OCI-LY3 (cell line): ENCODE results near the gene GNA12.

Source experiments
- H2AFZ ChIP-seq: fragments of 200-600, 300-600 bp; shearing (Covaris generic); 2 replicates; pipeline ENCODE4 v1.6.0; 2014; ENCODE audit warnings: antibody characterized with exemption, low read depth, low read length
- H3K27ac ChIP-seq: fragments of 200-600, 300-600 bp; sonication (generic); 2 replicates; pipeline ENCODE4 v1.5.1; 2014; ENCODE audit warnings: mild to moderate bottlenecking, low read length, moderate library complexity, mixed read lengths
- H3K27me3 ChIP-seq: fragments of 200-600, 300-600 bp; sonication (generic); 2 replicates; pipeline ENCODE4 v1.6.1; 2014; ENCODE audit warnings: low read depth, low read length, mixed read lengths
- H3K36me3 ChIP-seq: fragments of 200-600, 300-600 bp; sonication (generic); replicated peaks from 2 replicates; pipeline ENCODE3; 2014; ENCODE audit warnings: low read depth, low read length, mixed read lengths
- H3K4me1 ChIP-seq: fragments of 300-600, 200-600 bp; sonication (generic); 2 replicates; pipeline ENCODE4 v1.6.1; 2014; ENCODE audit warnings: low read length, mixed read lengths
- H3K4me2 ChIP-seq: fragments of 200-600, 300-600 bp; sonication (generic); 2 replicates; pipeline ENCODE4 v1.6.1; 2014; ENCODE audit warnings: low read length, mixed read lengths
- H3K4me3 ChIP-seq: fragments of 300-600, 200-600 bp; sonication (generic); 2 replicates; pipeline ENCODE4 v1.5.1; 2014; ENCODE audit warnings: antibody characterized with exemption, mild to moderate bottlenecking, low read length, moderate library complexity
- H3K79me2 ChIP-seq: fragments of 300-600, 200-600 bp; shearing (Covaris generic); 2 replicates; pipeline ENCODE4 v1.6.1; 2014; ENCODE audit warnings: mild to moderate bottlenecking, low read length, mixed read lengths
- H3K9ac ChIP-seq: fragments of 300-600, 200-600 bp; shearing (Covaris generic); 2 replicates; pipeline ENCODE4 v1.6.0; 2014; ENCODE audit warnings: mild to moderate bottlenecking, low read length, moderate library complexity
- H3K9me3 ChIP-seq: fragments of 200-600, 300-600 bp; shearing (Covaris generic); 2 replicates; pipeline ENCODE4 v1.6.1; 2014; ENCODE audit warnings: low read length, mixed read lengths; ENCODE audit not compliant: insufficient read depth
- H4K20me1 ChIP-seq: fragments of 200-600, 300-600 bp; sonication (generic); 2 replicates; pipeline ENCODE4 v1.6.1; 2016; ENCODE audit warnings: low read length, mixed read lengths; ENCODE audit not compliant: insufficient read depth
- CTCF ChIP-seq: fragments of 200-600, 300-600 bp; sonication (generic); IDR thresholded peaks from 2 replicates; pipeline ENCODE4 v1.5.1; 2014; ENCODE audit warnings: antibody characterized with exemption, low read length, low read depth
- EZH2phosphoT487 ChIP-seq: fragments of 200-600 bp; shearing (Covaris generic); IDR thresholded peaks from 2 replicates; pipeline ENCODE4 v1.6.1; 2018; ENCODE audit warnings: antibody characterized with exemption, mixed run types, low read depth

The GNA12 gene

GRCh38 chr7:2813350-2814185 lies 30.5 kb downstream of the GNA12 start:
- Histone ChIP-seq H3K9me3 (no peaks in the 10 kb centered on the region), H4K20me1 (no peaks in the 10 kb centered on the region), H3K27me3 (no peaks in the 10 kb centered on the region), H3K79me2 (peaks cover 11% of the 10 kb centered on the region), H3K27ac (no peak overlapping the region), H3K4me2 (no peak overlapping the region), H3K4me1 (peaks cover 6% of the 10 kb centered on the region), H3K9ac (no peak overlapping the region), H3K4me3 (no peak overlapping the region), H3K36me3 (no peaks in the 10 kb centered on the region), H2AFZ (no peak overlapping the region)
- TF ChIP-seq EZH2phosphoT487 (no peak), CTCF (no peak)

- Histone ChIP-seq H3K9me3 (no peaks in the 10 kb centered on the region), H2AFZ (no peak overlapping the region), H3K27ac (no peak overlapping the region), H3K36me3 (no peaks in the 10 kb centered on the region), H3K9ac (no peak overlapping the region), H3K4me1 (peaks cover 14% of the 10 kb centered on the region), H3K4me2 (no peak overlapping the region), H4K20me1 (0 out of 2 replicates have a peak, but pooled peaks cover 3% of the 10 kb centered on the region), H3K4me3 (no peak overlapping the region), H3K27me3 (no peaks in the 10 kb centered on the region), H3K79me2 (peaks cover 15% of the 10 kb centered on the region)
- TF ChIP-seq CTCF = no peak
- TF ChIP-seq EZH2phosphoT487 = no peak
Measured at GRCh38 chr7:2812831-2813230, 31.3 kb downstream of the GNA12 start.

GRCh38 chr7:2812114-2812487 lies 32.0 kb downstream of the GNA12 start:
- Histone ChIP-seq H3K79me2 (peaks cover 8% of the 10 kb centered on the region; the same call in 1 of the 2 replicates), H3K9me3 (no peaks in the 10 kb centered on the region), H3K36me3 (no peaks in the 10 kb centered on the region), H3K4me1 (peaks cover 20% of the 10 kb centered on the region), H4K20me1 (0 out of 2 replicates have a peak, but pooled peaks cover 3% of the 10 kb centered on the region), H3K27ac (no peak overlapping the region), H3K9ac (no peak overlapping the region), H2AFZ (no peak overlapping the region), H3K4me3 (no peak overlapping the region), H3K27me3 (no peaks in the 10 kb centered on the region), H3K4me2 (no peak overlapping the region)
- TF ChIP-seq CTCF (no peak), EZH2phosphoT487 (no peak)

- H3K4me3 ChIP-seq = no peak overlapping the region
- H3K79me2 ChIP-seq = peaks cover 8% of the 10 kb centered on the region; the same call in 1 of the 2 replicates
- no peaks in the 10 kb centered on the region for H3K36me3 ChIP-seq
- peaks cover 20% of the 10 kb centered on the region for H3K4me1 ChIP-seq
- H3K9ac ChIP-seq = no peak overlapping the region
- no peak overlapping the region for H3K27ac ChIP-seq
- H3K9me3 ChIP-seq = no peaks in the 10 kb centered on the region
- no peak overlapping the region for H3K4me2 ChIP-seq
- TF ChIP-seq EZH2phosphoT487 (no peak), CTCF (no peak)
- no peak overlapping the region for H2AFZ ChIP-seq
- no peaks in the 10 kb centered on the region for H3K27me3 ChIP-seq
- 0 out of 2 replicates have a peak, but pooled peaks cover 3% of the 10 kb centered on the region for H4K20me1 ChIP-seq
Measured at GRCh38 chr7:2811476-2812113, 32.5 kb downstream of the GNA12 start.
